BLaER1 treated with 17β-estradiol and CSF1 and Interleukin-3, amounts not matched to agents 10 nM and 100 nM (cell line): ENCODE data around the gene PLB1.
A peak's percentile ranks its signal among the peaks of the same experiment; 100 is the strongest.

Experiments
- H3K27ac ChIP-seq, 11 experiments: shearing (Covaris generic); formaldehyde crosslinking; 2 replicates each; pipeline ENCODE4 v1.8.1; 2022
- H3K27me3 ChIP-seq, 11 experiments: shearing (Covaris generic); formaldehyde crosslinking; 2 replicates each; pipeline ENCODE4 v1.8.1; 2022
- H3K36me3 ChIP-seq, 11 experiments: shearing (Covaris generic); formaldehyde crosslinking; 2 replicates each; pipeline ENCODE4 v1.8.1; 2022
- H3K4me1 ChIP-seq, 10 experiments: shearing (Covaris generic); formaldehyde crosslinking; 2 replicates each; pipeline ENCODE4 v1.8.1; 2022
- H3K4me2 ChIP-seq, 11 experiments: shearing (Covaris generic); formaldehyde crosslinking; 2 replicates each; pipeline ENCODE4 v1.8.1; 2022
- H3K4me3 ChIP-seq, 10 experiments: shearing (Covaris generic); formaldehyde crosslinking; 2 replicates each; pipeline ENCODE4 v1.8.1; 2022
- H3K9ac ChIP-seq, 11 experiments: shearing (Covaris generic); formaldehyde crosslinking; 2 replicates each; pipeline ENCODE4 v1.8.1; 2022
- H3K9me3 ChIP-seq, 11 experiments: shearing (Covaris generic); formaldehyde crosslinking; replicated peaks in 1 of 11; 2 replicates each; pipeline ENCODE4 v1.8.1; 2022
- H4K20me1 ChIP-seq, 11 experiments: shearing (Covaris generic); formaldehyde crosslinking; 2 replicates each; pipeline ENCODE4 v1.8.1; 2022
- Cebpa-rat ChIP-seq, 11 experiments: shearing (Covaris generic); IDR thresholded peaks; 2 replicates each; pipeline ENCODE4 v1.8.1; 2022

The PLB1 gene

DNA sequence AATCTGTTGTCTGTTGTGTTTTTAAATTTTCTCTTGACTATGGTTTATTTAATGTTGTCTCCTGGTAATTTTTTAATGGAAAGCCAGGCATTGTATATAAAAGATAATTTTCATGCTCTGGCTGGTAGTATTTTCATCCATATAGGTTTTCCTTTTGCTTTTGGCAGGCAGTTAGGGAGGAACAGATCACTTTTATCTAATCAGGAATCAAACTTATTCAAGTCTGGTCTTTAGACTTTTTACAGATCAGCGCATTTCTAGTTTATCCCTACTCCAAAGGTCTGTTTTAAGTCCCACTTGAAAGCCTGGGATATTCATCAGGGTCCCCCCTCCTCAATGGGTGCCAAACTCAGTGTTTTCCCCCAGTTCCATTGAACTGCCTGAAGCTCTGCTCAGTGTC lies 17.2 kb downstream of the PLB1 start:
- Histone ChIP-seq H3K36me3 (no peaks in the 10 kb centered on the region), H3K27me3 (no peaks in the 10 kb centered on the region), H3K4me2 (no peak overlapping the region), H3K27ac (no peak overlapping the region), H3K4me3 (no peak overlapping the region), H3K4me1 (no peaks in the 10 kb centered on the region; a peak in 2 of 20 replicates), H3K9ac (no peak overlapping the region), H3K9me3 (peaks cover 6 to 20% (median 11%) of the 10 kb centered on the region in 11 experiments; a peak in 16 of 22 replicates), H4K20me1 (no peaks in the 10 kb centered on the region)
- no peak for TF ChIP-seq Cebpa-rat (IDR thresholded peaks at IDR 0.05)

DNA sequence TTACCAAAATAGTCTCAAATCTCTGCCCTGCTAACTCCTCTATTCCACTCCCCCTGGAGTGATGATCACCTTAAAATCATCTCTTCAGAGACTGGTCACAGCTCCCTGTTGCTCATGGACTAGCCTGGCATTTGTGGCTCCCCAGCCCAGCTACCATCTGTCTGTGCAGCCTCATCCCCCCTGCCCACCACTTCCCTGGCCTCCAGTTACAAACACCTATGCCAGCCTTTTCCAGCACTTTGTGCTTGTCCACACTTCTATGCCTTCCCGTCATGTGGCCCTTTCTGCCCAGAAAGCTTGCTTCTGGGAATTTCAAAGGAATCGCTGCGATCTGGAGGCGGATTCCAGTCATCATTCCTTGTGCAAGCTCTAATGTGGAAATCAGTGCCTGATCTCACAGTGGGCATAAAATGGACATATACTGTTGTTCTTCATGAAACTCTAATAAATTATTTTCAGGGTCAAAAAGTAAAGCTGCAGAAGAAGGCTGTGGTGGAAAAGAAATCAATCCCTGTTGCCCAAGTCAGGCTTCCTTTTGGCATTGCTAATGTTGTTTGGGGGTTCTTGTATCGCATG lies 19.4 kb downstream of the PLB1 start:
- Histone ChIP-seq H3K4me1 (no peaks in the 10 kb centered on the region), H3K27me3 (no peaks in the 10 kb centered on the region), H3K36me3 (no peaks in the 10 kb centered on the region), H3K4me2 (no peak overlapping the region), H3K4me3 (no peak overlapping the region), H3K9ac (no peak overlapping the region), H3K9me3 (peaks cover 6 to 20% (median 11%) of the 10 kb centered on the region in 11 experiments; a peak in 16 of 22 replicates), H4K20me1 (no peaks in the 10 kb centered on the region), H3K27ac (no peak overlapping the region)
- TF ChIP-seq Cebpa-rat (IDR thresholded peaks at IDR 0.05), result no peak

DNA sequence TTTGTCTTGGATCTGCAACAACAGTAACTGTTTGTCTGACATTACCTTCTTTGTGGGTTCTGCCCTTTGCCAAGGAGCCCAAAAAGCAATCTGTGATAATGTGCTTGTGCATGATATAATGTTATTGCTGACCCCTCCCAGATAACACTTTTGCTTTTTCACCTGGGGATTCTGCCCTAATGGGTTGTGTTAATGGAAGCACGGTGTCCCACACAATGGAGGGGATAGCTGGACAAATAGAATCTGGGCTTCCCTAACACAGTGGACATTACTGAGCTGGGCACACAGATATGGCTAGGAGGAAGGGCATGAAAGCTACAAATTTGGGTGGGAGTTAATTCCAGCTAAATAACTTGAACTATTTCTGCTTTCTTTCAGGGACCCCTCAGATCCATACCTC lies 20.6 kb downstream of the PLB1 start:
- Histone ChIP-seq H3K36me3 (no peaks in the 10 kb centered on the region), H4K20me1 (no peaks in the 10 kb centered on the region), H3K9me3 (peaks cover 6 to 20% (median 11%) of the 10 kb centered on the region in 11 experiments; a peak in 16 of 22 replicates), H3K9ac (no peak overlapping the region), H3K4me3 (no peak overlapping the region), H3K27ac (no peak overlapping the region), H3K27me3 (no peaks in the 10 kb centered on the region), H3K4me1 (0 out of 20 replicates have a peak, but pooled peaks cover 0 to 4% (median 0%) of the 10 kb centered on the region in 10 experiments), H3K4me2 (no peak overlapping the region)
- TF ChIP-seq Cebpa-rat (IDR thresholded peaks at IDR 0.05), result no peak

DNA sequence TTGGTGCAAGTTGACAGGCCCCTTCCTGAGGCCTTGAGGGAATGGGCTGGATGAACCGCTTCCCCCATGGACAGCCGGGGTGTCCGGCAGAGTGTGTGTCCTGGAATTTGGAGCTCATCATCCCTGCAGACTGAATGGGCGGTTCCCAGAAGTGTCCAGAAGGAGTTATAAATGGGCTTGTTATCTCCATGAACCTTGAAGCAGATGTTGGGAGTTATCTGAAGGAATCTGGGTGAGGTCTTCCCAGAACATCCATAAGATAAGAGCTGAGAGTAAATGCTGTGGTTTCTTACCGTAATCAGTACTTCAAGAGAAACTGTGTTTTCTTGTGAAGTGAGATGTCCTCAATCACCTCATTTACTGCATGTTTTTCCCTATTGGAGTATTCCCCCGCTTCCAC lies 21.1 kb downstream of the PLB1 start:
- Histone ChIP-seq H3K9ac (no peak overlapping the region), H3K4me1 (0 out of 20 replicates have a peak, but pooled peaks cover 0 to 7% (median 0%) of the 10 kb centered on the region in 10 experiments), H3K4me2 (no peak overlapping the region), H3K4me3 (no peak overlapping the region), H3K36me3 (no peaks in the 10 kb centered on the region), H3K27ac (no peak overlapping the region), H4K20me1 (no peaks in the 10 kb centered on the region), H3K9me3 (peaks cover 6 to 15% (median 9%) of the 10 kb centered on the region in 11 experiments; a peak in 16 of 22 replicates), H3K27me3 (no peaks in the 10 kb centered on the region)
- TF ChIP-seq Cebpa-rat (IDR thresholded peaks at IDR 0.05), result no peak

DNA sequence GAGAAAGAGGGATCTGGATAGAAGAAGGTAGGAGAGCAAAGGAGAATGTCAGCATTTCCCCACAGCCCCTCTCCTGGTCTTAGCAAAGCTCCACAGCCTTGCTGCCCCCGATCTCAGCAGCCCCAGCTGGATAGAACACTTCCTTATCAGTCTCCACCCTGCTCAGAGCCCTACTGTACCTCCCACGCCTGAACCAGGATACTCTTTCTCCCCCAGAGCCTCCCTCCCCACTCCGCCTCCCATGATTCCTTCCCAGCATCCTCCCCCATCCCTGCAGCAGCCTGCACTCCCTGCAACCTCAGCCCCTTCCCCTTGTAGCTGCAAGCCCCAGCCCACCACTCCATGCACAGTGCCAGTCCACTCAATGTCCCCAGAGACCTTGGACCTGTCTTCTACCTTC lies 25.8 kb downstream of the PLB1 start:
- Histone ChIP-seq H3K4me3 (no peak overlapping the region), H3K9ac (no peak overlapping the region), H3K4me2 (0 out of 22 replicates have a peak overlapping the region, but pooled peaks of 1 of the 11 experiments have one; percentile 3), H3K27me3 (no peaks in the 10 kb centered on the region), H4K20me1 (no peaks in the 10 kb centered on the region; a peak in 1 of 22 replicates), H3K36me3 (no peaks in the 10 kb centered on the region), H3K9me3 (no peaks in the 10 kb centered on the region), H3K27ac (no peak overlapping the region), H3K4me1 (0 out of 20 replicates have a peak, but pooled peaks cover 0 to 7% (median 0%) of the 10 kb centered on the region in 10 experiments)
- TF ChIP-seq Cebpa-rat (IDR thresholded peaks at IDR 0.05), result no peak

DNA sequence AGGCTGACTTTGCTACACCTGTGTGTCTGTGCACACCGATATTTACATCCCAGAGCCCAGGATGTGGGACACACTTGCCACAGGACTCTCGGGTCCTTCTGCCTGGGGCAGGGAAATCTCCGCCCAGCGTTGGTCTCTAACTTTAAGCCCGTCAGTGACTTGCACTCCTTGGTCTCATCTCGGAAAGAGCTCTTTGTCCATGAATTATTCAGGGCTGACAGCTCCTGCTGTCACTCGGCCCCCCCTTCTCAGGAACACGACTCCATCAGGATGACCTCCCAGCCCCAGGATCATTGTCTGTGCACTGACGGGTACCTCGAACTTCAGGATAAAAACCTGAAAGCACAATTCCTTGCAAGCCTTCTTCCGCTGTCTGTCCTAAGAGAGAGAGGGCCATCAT lies 26.6 kb downstream of the PLB1 start:
- no peaks in the 10 kb centered on the region; a peak in 1 of 22 replicates for H4K20me1 ChIP-seq
- no peaks in the 10 kb centered on the region for H3K9me3 ChIP-seq
- no peak overlapping the region for H3K4me2 ChIP-seq
- H3K27me3 ChIP-seq, result no peaks in the 10 kb centered on the region
- no peak for TF ChIP-seq Cebpa-rat (IDR thresholded peaks at IDR 0.05)
- H3K4me1 ChIP-seq, result 0 out of 20 replicates have a peak, but pooled peaks cover 0 to 7% (median 0%) of the 10 kb centered on the region in 10 experiments
- no peaks in the 10 kb centered on the region for H3K36me3 ChIP-seq
- H3K9ac ChIP-seq, result no peak overlapping the region
- no peak overlapping the region for H3K4me3 ChIP-seq
- no peak overlapping the region for H3K27ac ChIP-seq

DNA sequence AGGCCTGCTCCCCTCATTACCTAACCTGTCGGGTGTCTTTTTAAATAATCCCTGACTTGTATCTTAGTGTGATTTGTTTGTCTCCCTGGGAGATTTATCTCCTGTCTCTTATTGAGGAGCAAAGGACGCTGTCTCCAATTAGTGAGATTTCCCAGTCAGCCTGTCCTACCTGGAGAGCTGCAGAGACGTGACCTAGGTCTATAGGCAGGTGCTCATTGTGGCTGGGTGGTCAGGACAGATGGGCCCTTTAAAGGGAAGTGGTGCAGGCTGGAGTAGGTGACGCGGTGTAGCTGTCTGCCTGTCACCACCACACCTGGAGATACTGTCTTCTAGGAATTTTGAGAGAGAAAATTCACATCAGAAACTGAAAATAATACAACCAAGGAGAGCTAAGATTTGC lies 28.0 kb downstream of the PLB1 start:
- Histone ChIP-seq H3K4me2 (no peak overlapping the region), H3K4me3 (no peak overlapping the region), H3K36me3 (no peaks in the 10 kb centered on the region), H3K9me3 (no peaks in the 10 kb centered on the region), H3K27me3 (no peaks in the 10 kb centered on the region), H3K4me1 (0 out of 20 replicates have a peak, but pooled peaks cover 0 to 7% (median 0%) of the 10 kb centered on the region in 10 experiments), H3K27ac (no peak overlapping the region), H3K9ac (no peak overlapping the region), H4K20me1 (no peaks in the 10 kb centered on the region; a peak in 1 of 22 replicates)
- TF ChIP-seq Cebpa-rat (IDR thresholded peaks at IDR 0.05), result no peak

DNA sequence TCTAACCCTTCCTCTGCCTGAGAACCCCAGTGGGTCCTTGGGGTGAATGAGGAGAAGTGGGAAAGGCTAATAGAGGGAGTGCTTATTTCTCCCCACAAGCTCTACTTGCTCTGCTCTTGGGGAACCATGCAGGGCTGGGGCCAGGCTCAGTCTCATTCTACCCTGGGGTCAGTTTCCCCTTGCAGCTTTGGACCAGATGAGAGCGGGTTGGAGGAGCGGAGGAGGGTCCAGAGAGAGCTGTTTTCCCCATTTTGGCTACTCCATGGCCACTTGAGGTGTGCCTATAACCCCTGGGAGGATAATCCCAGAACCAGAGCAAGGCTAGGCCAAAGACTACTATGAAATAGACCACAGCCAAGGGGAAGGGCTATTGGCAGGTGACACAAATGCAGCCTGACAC lies 29.6 kb downstream of the PLB1 start:
- Histone ChIP-seq H3K4me1 (peaks cover 0 to 7% (median under 1%) of the 10 kb centered on the region in 10 experiments; a peak in 2 of 20 replicates), H3K27me3 (no peaks in the 10 kb centered on the region), H3K4me3 (no peak overlapping the region), H3K27ac (no peak overlapping the region), H3K4me2 (no peak overlapping the region), H4K20me1 (no peaks in the 10 kb centered on the region; a peak in 1 of 22 replicates), H3K9me3 (no peaks in the 10 kb centered on the region), H3K36me3 (no peaks in the 10 kb centered on the region), H3K9ac (no peak overlapping the region)
- TF ChIP-seq Cebpa-rat (IDR thresholded peaks at IDR 0.05), result no peak

DNA sequence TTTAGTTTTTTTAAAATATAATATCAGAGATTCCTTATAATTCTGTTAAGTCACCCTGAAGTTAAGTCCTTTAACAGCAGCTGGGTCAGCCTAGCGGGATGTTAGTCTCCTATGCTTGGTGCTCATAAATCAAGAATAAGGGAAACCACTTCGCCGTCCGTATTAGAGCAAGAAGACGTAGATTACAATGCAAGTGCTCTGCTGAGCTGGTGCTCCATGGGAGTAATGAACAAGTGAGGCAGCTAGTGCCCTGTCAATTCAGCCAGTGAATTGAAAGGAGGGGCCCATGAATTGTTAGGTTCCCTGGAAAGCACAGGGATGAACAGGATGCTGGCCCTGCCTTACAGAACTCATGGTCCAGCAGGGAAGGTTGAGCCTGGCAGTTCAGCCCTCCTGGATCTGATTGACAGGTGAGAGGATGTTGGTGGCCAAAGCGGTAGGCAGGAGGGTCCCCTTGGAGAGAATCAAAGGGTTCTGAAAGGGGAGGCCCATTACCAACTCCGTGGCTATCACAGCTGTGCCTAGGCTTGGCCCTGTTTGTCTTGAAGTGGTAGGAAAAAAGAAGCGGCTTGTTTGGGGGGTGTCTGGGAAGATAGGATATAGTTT lies 30.8 kb downstream of the PLB1 start:
- H3K36me3 ChIP-seq, result no peaks in the 10 kb centered on the region
- peaks cover 0 to 6% (median under 1%) of the 10 kb centered on the region in 10 experiments; a peak in 2 of 20 replicates for H3K4me1 ChIP-seq
- no peak overlapping the region for H3K27ac ChIP-seq
- no peak for TF ChIP-seq Cebpa-rat (IDR thresholded peaks at IDR 0.05)
- H3K9me3 ChIP-seq, result no peaks in the 10 kb centered on the region
- no peak overlapping the region for H3K4me3 ChIP-seq
- H3K9ac ChIP-seq, result no peak overlapping the region
- H3K4me2 ChIP-seq, result no peak overlapping the region
- H4K20me1 ChIP-seq, result no peaks in the 10 kb centered on the region; a peak in 1 of 22 replicates
- no peaks in the 10 kb centered on the region for H3K27me3 ChIP-seq
